ENCODE measurements around the gene RAD21L1.

The RAD21L1 gene

DNA sequence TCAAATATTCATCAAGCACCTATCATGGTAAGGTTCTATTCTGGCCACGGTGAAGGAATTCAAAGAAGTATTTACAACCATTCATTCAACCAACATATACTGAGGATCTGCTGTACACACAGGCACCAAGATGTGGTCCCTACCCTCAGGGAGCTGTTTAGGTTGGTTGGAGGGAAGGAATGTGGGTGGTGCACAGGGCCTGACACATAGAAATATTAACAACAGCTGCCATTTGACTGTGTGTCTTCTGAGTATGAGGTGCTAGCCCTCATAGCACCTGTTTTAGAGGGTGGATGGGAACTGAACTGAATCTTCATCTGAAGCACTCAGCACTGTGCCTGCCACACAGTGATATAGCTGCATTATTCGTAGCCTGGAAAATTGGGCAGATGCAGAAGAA, 47.5 kb downstream of the RAD21L1 start:
- no peak for DNase-seq (ENCODE audit: low read depth)

DNA sequence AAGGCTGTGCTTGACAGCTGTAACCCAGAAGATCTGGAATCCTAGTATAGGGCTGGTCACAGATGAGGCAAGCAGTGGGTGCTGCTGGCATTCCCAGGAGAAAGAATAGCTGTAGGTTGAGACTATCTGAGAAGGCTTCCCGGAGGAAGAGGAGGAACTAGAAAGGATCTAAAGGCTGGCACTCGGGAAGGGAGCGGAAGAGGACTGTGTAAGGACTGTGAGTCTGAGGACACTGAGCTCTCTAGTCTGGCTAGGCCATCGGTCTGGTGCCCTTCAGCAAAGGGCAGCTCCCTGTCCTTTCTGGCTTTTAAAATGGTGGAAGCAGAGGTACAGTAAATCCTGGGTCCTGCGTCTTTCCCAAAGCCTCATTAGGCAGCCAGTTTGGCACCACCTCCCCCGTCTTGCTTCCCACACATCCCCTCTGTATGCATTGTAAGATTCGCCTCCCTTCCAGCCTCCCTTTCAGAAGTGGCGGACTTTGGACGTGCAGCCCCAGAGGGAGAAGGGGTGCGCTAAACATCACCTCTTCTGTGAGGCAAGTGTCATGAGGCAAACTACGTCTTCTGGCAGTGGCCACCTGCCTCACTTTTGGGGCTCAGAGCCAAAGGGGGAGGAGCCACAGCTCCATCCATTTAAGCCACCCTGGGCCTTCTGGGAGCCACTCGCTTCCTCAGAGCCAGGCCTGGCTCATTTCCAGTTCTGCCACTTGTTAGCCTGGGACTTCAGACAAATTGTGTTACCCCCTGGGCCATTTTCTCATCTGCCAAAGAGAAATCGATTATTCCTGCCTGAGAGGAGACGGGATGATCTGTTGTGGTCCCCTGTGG, 48.9 kb downstream of the RAD21L1 start:
- no peak for DNase-seq (ENCODE audit: low read depth)

DNA sequence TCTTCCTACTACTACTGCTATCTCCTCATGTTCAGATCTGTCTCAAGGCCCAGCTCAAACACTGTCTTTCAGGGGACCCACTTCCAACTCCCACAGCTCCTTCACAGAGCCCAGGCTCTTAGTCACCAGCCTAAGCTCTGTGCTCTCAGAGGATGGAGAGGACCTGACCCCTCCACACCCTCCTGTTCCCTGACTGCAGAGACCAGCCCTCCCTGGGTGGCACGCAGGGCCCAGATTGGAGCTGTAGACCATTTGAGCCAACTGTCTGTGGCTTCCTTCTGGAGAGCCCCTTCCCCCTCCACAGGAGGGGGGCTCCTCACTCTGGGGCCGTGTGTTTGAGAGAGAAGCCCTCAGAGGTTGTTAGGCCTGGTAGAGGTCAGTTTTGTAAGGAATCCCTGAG, 50.1 kb downstream of the RAD21L1 start:
- DNase-seq (ENCODE audit: low read depth), result no peak

DNA sequence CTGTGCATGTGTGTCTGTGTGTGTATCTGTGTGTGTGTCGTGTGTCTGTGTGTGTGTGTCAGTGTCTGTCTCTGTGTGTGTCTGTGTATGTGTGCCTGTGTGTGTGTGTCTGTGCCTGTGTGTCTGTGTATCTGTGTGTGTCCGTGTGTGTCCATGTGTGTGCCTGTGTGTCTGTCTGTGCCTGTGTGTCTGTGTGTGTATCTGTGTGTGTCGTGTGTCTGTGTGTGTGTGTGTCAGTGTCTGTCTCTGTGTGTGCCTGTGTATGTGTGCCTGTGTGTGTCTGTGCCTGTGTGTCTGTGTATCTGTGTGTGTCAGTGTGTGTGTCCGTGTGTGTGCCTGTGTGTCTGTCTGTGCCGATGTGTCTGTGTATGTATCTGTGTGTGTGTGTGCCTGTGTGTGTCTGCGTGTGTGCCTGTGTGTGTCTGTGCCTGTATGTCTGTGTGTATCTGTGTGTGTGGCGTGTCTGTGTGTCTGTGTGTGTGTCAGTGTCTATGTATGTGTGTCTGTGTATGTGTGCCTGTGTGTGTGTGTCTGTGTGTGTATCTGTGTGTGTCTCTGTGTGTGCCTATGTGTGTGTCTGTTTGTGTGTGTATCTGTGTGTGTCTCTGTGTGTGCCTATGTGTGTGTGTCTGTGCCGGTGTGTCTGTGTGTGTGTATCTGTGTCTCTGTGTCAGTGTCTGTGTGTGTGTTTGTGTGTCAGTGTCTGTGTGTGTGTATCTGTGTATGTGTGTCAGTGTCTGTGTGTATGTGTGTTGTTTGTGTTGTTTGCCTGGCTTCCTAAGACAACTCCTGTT, 51.9 kb downstream of the RAD21L1 start:
- no peak for DNase-seq (ENCODE audit: low read depth)

DNA sequence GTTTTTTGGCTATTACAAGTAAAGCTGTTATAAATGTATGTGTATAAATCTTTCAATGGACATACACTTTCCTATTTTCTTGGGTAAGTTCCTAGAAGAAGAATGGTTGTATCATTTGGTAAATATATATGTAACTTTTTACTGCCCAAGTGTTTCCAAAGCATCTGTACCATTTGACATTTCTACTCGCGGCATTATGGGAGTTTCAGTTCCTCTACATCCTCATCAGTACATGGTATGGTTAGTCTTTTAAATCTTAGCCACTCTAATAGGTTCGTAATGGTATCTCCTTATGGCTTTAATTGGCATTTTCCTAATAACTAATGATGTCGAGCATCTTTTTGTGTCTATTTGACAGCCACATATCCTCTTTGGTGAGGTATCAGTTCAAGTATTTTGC, 53.1 kb downstream of the RAD21L1 start:
- no peak for DNase-seq (ENCODE audit: low read depth)

DNA sequence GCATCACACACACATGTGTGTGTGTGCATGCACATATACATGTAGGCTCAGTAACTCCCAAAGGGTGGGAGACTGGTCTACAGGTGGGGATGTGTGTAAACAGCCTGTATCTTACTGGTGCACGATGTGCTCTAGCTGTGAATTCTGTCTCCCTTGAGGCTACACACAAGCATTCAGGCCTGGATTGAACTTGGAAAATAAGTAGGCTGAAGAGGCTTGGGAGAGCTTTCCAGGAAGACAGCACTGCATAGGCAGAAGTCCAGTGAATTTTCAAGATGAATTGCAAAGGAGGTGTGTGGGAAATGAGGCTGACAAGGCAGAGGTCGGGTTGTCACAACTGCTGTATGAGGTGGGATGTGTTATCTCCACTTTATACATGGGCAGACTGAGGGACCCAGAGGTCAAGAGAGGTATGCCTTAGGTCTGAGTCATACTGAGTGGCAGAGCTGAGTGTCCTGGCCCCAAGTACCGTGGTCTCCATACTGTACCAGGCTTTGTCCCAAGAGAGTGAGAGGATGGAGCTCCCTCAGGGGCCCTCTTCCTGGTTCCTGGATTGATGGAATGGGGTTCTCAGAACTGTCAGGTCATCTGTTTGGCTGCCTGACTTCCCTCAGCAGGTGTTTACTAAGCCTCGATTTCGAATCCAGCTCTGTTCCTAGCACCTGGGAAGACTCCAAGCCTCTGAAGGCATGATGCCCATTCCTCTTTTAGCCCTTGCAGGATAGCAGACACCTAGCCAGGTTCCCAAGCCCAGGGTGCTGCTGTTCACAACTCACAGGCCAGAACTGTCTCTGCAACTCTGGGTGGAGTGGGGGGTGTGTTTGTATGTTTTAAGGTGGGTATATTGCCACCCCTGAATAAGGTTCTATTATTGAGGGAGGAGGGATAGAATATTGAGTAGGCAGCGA, 54.6 kb downstream of the RAD21L1 start:
- DNase-seq (ENCODE audit: low read depth), result no peak

DNA sequence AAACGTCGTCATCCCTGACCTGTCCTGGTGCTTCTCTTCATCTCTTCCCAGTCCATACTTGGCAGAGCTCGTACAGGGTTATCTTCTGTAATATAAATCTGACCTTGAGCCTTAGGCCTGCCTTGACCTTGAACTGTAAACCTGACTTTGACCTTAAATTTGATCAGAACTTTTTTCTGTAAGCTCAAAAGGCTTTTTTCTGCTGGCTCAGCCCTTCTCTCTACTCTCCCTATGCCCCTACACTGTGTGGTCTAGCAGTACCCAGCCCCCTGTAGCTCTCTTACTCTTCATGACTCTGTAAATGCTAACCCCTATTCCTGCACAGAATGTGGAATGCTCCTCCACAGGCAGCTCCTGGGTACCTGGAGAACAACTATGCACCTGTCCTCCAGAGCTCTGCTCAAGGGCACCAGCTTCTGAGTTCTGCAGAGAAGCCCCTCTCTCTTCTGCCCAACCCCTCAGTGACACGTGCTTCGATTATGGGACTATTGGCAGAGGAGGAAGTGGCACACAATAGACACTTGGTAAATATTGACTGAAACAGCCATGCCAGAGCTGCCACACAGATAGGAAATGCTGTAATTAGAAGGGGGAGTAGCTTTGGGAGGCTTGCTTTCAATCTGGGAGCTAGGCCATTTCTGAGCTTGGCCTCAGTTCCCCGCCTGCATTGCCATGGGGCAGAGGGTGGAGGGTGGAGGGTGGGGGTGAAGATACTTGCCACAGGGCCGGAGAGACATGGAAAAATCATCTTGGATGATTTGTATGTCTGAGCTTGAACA, 55.6 kb downstream of the RAD21L1 start:
- no peak for DNase-seq (ENCODE audit: low read depth)

DNA sequence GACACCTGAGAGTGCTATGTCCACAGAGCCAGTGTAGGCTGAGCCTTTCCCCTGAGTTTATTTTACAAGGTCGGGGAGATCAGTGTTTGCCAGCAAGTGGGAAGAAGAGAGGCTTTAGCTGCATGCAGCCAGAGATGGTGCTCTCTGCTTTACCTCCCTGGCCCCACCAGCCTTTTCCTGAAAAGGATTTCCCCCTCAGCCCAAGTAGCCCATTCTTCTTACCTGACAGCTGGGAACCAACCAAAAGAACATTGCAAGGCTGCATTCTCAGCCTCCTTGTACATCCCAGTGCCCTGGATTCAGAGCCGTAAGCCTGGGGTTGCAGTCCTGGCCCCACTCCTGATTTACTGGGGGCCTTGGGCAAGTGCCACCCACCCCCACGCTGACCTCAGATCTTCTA, 57.1 kb downstream of the RAD21L1 start:
- DNase-seq (ENCODE audit: low read depth), result no peak

DNA sequence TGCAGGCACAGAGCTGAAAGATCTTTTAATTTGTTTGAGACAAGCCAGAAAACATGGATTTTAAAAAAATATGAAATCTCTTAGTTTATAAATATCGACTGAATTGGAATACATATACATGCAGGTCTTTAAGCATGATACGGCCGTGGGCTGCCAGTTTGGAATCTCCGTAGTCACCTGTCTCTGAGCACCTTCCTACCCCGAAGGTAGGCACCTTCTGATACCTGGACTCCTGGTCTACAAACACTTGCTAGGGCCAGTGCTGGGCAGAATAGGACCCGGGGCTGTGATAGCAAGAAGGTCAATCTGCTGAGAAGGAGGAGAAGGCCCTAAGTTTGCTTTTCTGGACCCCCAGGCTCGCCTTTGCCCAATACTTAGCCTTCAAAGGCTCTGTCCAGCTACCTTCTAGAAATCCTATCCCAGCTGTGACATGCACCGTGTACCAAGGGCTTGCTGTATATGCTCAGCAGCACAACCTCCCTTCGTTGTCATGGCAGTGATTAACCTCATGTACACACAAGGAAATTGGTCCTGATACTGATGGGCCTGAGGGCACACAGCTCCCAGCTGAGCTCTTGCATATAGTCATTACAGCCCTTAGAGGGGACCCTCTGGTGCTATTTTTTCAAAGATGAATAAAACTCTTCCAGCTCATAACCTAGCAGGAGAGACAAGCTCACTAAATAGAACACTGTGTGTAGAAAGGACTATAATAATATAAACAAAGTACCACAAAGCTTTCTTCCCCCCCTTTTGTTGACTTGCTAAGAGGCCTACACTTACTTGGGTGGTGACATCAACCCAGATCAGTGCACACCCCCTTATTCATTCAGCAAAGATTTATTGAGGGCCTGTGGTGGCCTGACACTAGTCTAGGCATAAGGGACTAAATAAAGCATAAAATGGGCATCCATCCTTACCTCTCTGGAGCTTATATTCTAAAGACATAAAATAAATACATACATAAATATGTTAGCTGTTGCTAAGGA, 58.0 kb downstream of the RAD21L1 start:
- no peak for DNase-seq (ENCODE audit: low read depth)

DNA sequence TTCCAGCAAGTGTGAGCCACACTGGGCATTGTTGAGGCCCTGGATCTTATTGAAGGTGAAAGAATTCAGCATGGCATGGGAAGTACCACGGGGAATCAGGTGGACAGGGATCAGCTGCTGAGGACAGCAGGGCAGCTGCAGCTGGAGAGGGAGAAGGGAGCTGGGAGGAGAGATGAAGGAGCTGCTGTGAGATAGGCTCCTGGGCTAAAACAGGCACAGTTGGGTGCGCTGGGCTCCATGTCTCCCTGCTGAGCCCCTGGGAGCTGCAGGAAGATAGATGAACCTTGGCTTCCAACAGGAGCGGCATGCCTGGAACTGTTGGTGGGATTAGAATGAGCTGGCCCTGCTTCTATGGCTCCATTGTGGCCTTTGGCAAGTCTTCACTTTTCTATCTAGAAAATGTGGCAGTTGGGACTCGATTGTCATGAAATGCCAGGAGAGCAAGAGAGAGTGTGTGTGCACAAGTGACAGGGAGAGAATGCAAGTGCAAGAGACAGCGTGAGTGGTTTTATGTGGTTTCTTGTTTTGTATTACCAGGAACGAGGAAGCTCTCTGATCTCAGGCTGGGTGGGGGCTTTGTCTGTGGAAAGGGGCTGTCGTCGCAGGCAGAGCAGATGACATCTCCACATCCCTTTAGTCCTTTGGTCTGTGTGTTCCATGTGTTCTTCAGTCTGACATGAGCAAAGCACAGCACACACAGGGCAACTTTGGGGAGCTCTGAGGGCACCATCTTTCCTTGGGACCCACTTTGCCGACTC, 60.6 kb downstream of the RAD21L1 start:
- DNase-seq (ENCODE audit: low read depth), result no peak

DNA sequence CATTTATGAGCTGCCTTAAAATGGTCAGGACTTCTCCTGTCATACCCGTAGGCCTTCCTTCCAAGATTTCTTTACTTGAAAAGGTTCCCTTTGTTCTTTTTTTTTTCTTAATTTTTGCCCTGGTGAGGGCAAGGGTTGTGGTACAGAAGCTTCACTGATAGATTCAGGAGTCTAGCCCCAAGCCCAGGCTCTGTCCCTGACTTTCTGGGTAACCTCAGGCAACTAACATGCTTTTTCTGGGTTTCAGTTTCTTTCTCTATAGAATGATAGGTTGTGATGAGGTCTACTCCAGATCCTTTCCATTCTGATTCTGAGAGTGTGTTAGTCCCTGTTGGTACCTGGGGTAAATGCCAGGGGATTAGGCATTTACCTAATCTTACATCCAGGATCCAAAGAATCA, 61.5 kb downstream of the RAD21L1 start:
- no peak for DNase-seq (ENCODE audit: low read depth)

DNA sequence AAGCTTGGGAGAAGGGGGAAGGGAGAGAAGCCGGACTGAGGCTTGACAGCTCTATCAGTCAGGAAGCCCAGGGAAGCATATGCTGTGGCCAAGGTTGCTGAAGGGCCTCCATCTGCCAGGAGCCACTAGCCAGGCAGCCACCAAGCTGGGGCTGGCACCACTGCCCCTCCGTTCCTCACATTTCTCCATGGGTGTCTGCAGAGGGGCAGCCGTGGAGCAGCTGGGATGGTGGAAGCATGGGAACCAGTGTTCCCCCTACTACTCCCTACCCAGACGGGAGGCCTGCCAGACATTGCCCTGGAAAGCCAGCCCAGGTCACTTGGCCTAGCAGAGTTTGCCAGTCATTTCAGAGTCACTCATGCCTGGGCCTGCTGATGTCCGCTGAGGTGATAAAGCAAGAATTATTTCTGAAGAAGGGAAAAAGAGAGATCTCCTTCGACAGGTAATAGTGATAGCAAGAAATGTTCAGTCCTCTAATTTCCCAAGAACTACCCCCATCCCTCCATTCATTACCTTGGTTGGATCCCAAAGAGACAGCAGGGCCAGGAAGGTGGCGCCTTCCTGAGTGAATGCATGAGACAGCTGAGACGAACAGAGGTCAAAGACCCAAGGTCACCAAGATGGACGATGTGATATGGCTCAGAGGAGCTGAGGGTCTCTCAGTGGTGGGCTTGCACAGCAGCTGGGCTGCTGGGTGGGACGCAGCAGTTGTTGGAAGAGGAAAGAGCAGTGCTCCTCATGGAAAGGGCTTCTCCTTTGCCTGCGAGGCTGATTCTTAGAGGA, 62.1 kb downstream of the RAD21L1 start:
- DNase-seq (ENCODE audit: low read depth), result no peak

DNA sequence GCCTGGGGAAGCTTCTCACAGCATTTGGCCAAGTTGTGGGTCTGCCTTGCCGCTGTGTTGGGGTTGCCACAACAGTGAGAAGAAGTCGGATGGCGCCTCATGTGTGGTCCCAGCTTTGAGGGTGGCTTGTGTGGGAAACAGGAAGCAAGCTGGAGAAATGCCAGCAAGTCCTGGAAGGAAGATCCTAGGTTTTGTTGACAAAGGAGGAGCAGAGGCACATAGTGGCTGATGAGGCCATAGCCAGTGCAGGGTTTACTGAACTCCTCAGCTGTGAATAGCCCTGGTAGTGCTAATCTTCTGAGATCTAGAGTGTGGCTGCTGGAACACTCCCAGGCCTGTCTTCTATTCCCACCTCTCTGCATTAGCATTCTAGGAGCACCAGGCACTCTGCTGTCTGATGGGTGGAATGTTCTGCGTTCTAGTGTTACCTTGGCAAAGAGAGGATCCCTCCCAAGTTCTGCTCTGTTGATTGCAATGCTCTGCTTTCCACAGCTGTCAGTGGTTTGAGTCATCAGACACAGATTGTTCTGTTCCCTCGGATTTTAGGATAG, 65.4 kb downstream of the RAD21L1 start:
- DNase-seq (ENCODE audit: low read depth), result no peak

DNA sequence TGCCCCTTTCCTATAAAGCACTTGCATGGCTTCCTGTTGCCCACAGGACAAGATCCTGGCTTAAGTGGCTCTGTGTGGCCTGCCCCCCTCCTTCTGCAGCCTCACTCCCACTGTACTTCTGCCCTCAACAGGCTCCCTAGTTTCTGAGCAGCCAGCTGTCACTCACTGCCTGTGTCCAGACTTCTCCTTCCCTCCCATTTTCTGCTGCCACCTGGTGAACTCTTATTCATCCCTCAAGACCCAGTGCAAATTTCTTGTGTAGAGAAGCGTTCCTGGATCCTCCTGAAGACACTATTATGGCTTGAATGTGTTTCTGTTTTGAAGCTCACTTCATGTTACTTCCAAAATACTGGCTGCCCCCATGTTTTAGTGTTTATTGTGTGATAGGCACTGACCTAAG, 66.8 kb downstream of the RAD21L1 start:
- no peak for DNase-seq (ENCODE audit: low read depth)

DNA sequence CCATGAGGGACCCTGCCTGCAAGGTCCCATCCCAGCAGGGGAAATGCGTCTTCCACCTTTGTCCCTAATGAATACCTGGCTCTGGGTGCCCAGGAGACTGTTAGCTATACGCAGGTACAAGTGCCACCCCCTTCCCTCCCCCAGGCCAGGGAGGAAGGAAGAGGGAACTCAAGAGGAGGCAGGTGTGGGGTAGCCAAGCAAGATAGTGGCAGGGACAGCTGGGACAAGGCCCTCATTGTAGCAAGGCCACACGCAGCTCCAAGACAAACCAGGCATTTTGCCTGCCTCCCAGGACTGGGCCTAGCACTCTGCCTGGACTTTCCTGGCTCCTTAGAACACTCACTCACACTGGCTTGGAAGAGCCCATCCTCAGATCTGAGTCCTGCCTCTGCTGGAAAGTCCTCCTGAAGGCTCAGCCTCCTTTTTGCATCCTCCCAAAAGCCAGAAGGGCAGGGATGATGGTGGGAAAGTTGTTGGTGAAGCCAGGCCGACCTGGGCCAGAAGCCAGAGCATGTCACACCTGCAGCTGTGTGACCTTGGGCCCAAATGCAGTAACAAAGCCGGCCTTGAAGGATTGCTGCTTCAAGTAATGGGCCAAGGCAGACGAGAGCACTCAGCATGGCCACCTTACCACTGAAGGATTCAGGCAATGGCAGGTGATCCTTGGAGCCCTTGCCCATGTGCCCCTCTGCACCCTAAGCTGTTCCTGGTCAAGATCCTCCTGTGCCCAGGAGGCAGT, 68.0 kb downstream of the RAD21L1 start:
- no peak for DNase-seq (ENCODE audit: low read depth)

DNA sequence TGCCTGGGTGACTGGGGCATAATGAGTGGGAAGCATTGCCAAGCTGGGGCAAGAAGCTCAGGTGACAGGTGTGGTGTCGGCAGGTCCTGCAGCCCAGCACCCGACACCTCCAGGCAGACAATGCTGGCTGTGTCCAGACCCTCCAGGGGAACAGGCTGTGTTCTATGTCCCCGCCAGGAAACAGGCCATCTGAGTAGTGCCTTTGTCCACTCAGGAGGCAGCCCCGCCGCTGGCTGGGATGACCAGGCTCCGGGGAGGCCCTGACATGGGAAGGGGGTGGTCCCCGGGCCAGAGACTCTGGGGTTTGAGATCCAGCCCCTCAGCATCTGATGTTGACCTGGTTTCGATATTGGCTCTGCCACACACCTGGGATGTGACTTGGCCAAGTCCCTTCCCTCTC, 68.7 kb downstream of the RAD21L1 start:
- DNase-seq (ENCODE audit: low read depth), result no peak

DNA sequence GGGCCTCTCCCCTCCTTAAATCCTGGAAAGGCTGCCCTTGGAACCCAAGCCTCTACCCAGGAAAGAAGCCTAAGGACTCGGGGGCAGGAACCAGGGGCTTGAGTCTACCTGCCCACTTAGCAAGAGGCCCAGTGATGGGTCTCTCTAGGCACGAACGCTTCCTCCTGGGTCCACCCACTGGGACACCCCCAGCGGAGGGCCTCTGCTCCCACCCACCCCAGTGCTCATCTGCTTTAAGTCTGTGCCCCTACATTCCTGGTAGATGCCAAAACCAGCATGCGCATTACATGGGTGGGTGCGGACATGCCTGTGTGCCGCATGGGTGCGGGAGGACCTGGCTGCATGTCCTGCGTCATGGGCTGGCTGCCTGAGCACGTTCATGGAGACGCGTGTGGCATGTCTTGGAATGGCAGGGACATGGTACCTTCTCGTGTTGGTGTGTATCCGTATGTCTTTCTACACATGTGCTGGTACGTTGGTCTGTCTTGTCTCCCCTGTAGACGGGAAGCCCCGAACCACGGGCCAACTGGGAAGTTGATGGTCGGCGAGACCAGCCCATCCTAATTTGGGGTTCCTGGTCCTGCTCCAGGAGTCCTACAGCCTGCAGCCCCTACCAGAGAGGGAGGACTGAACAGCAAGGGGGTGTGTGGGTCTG, 69.6 kb downstream of the RAD21L1 start:
- no peak for DNase-seq (ENCODE audit: low read depth)
